K562 (cell line): ENCODE results near the gene NAP1L4.

ENCODE experiments used
- CEBPB ChIP-seq: fragments of 450-650 bp; IDR thresholded peaks from 2 replicates; pipeline ENCODE4 v1.6.1; 2016; ENCODE audit warnings: missing genetic modification characterization, missing compliant biosample characterization
- NCOA6 ChIP-seq: fragments of 450-650 bp; IDR thresholded peaks from 2 replicates; pipeline ENCODE4 v1.6.1; 2017; ENCODE audit warnings: mild to moderate bottlenecking
- RERE ChIP-seq: sonication (generic); formaldehyde crosslinking; IDR thresholded peaks from 2 replicates; pipeline ENCODE4 v1.8.0; 2023; ENCODE audit warnings: missing genetic modification reagents, mild to moderate bottlenecking, borderline replicate concordance

- TF ChIP-seq CEBPB (tag) (no peak), RERE (CRISPR knock-in tag) (no peak), NCOA6 (no peak)
These were observed 30.3 kb upstream of the NAP1L4 start for GRCh38 chr11:3022300-3022967.
